ENCODE data around the gene NLRC5.
"Not testable (repeated sequence)": the region's sequence is repeated elsewhere in the genome, so short reads cannot be mapped to it uniquely, and the experiment has no call there.

DNA sequence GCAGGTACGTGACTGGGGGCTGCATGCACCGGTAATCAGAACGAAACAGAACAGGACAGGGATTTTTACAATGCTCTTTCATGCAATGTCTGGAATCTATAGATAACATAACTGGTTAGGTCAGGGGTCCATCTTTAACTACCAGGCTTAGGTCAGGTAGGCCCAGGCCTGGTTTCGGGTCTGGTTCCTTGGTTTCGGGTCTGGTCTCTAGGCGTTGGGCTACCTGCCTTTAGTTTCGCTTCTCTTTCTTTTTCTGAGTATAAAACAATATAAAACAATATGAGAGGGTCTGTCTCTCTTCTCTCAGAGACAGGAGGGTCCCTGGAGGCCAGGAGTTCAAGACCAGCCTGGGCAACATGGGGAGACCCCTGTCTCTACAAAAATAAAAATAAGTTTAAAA, 15.5 kb upstream of the NLRC5 start:
- TF ChIP-seq, protein P1, sequence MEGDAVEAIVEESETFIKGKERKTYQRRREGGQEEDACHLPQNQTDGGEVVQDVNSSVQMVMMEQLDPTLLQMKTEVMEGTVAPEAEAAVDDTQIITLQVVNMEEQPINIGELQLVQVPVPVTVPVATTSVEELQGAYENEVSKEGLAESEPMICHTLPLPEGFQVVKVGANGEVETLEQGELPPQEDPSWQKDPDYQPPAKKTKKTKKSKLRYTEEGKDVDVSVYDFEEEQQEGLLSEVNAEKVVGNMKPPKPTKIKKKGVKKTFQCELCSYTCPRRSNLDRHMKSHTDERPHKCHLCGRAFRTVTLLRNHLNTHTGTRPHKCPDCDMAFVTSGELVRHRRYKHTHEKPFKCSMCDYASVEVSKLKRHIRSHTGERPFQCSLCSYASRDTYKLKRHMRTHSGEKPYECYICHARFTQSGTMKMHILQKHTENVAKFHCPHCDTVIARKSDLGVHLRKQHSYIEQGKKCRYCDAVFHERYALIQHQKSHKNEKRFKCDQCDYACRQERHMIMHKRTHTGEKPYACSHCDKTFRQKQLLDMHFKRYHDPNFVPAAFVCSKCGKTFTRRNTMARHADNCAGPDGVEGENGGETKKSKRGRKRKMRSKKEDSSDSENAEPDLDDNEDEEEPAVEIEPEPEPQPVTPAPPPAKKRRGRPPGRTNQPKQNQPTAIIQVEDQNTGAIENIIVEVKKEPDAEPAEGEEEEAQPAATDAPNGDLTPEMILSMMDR (IDR thresholded peaks at IDR 0.05), result not testable (repeated sequence)
- not testable (repeated sequence) for TF ChIP-seq POLR2A (IDR thresholded peaks at IDR 0.05; ENCODE audit: low read depth); EP300 (IDR thresholded peaks at IDR 0.05)

Data from esophagus muscularis mucosa (tissue), 4 donors.